K562 (cell line): ENCODE data around the gene DGUOK.

Experiments used
- CAMTA2 ChIP-seq: fragments of 250-450 bp; sonication (Bioruptor Pico); conservative IDR thresholded peaks from 2 replicates; pipeline ENCODE4 v1.5.1; 2022
- EP300 ChIP-seq: IDR thresholded peaks from 2 replicates; pipeline ENCODE4 v1.6.1; 2012; ENCODE audit warnings: low read length, improper control_type of control experiment
- EZH2 ChIP-seq: IDR thresholded peaks from 2 replicates; pipeline ENCODE4 v1.6.1; 2012; ENCODE audit warnings: low read depth, mild to moderate bottlenecking, inconsistent platforms, low read length, borderline replicate concordance
- HDAC6 ChIP-seq: IDR thresholded peaks from 2 replicates; pipeline ENCODE4 v1.6.1; 2012; ENCODE audit warnings: low read depth, mild to moderate bottlenecking, control low read depth, inconsistent platforms, low read length, moderate library complexity
- POLR2A ChIP-seq: fragments of 450-650 bp; conservative IDR thresholded peaks from 2 replicates; pipeline ENCODE4 v1.6.1; 2016
- POLR2AphosphoS5 ChIP-seq: IDR thresholded peaks from 2 replicates; pipeline ENCODE4 v1.6.1; 2011; ENCODE audit warnings: mild to moderate bottlenecking, low read depth, low read length, moderate library complexity; ENCODE audit not compliant: control insufficient read depth, insufficient read depth
- ZC3H4 ChIP-seq: sonication (generic); formaldehyde crosslinking; IDR thresholded peaks from 2 replicates; pipeline ENCODE4 v1.9.0; 2021; ENCODE audit warnings: missing genetic modification reagents, borderline replicate concordance

GRCh38 chr2:73938718-73939352, 12.2 kb downstream of the DGUOK start:
- TF ChIP-seq HDAC6: no peak
- TF ChIP-seq POLR2AphosphoS5: no peak
- no peak for TF ChIP-seq POLR2A
- TF ChIP-seq EZH2: no peak
- no peak for TF ChIP-seq EP300
- TF ChIP-seq ZC3H4 (CRISPR knock-in tag): no peak
- no peak for TF ChIP-seq CAMTA2 (CRISPR knock-in tag)
